Measurements from ENCODE around the gene RTL5.

GRCh38 chrX:72126048-72126415, 5.7 kb downstream of the RTL5 start:
- TF ChIP-seq, protein P1, sequence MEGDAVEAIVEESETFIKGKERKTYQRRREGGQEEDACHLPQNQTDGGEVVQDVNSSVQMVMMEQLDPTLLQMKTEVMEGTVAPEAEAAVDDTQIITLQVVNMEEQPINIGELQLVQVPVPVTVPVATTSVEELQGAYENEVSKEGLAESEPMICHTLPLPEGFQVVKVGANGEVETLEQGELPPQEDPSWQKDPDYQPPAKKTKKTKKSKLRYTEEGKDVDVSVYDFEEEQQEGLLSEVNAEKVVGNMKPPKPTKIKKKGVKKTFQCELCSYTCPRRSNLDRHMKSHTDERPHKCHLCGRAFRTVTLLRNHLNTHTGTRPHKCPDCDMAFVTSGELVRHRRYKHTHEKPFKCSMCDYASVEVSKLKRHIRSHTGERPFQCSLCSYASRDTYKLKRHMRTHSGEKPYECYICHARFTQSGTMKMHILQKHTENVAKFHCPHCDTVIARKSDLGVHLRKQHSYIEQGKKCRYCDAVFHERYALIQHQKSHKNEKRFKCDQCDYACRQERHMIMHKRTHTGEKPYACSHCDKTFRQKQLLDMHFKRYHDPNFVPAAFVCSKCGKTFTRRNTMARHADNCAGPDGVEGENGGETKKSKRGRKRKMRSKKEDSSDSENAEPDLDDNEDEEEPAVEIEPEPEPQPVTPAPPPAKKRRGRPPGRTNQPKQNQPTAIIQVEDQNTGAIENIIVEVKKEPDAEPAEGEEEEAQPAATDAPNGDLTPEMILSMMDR (IDR thresholded peaks at IDR 0.05), result no peak
- no peak for TF ChIP-seq POLR2A (IDR thresholded peaks at IDR 0.05)
- TF ChIP-seq EP300 (IDR thresholded peaks at IDR 0.05), result no peak
- TF ChIP-seq POLR2AphosphoS5 (IDR thresholded peaks at IDR 0.05), result no peak

Data from upper lobe of left lung (tissue), 4 donors.